Nephron (organoid): ENCODE data around the gene RSPO1.

Experiments
- H3K27ac Mint-ChIP-seq, 3 experiments: 2 replicates each; pipeline ENCODE4 v1.8.0; 2020; ENCODE audit warnings: mixed read lengths in 3 of 3, mild to moderate bottlenecking in 2 of 3, moderate library complexity in 1 of 3
- H3K27me3 Mint-ChIP-seq: 2 replicates; pipeline ENCODE4 v1.8.0; 2021; ENCODE audit warnings: low read depth, mild to moderate bottlenecking, moderate library complexity, mixed read lengths
- H3K36me3 Mint-ChIP-seq: 2 replicates; pipeline ENCODE4 v1.8.0; 2020; ENCODE audit warnings: low read depth, mixed read lengths
- H3K4me1 Mint-ChIP-seq: 2 replicates; pipeline ENCODE4 v1.8.0; 2020; ENCODE audit warnings: mixed read lengths
- H3K4me3 Mint-ChIP-seq, 3 experiments: 2 replicates each; pipeline ENCODE4 v1.8.0; 2020; ENCODE audit warnings: mild to moderate bottlenecking in 3 of 3, mixed read lengths in 3 of 3, moderate library complexity in 2 of 3
- H3K9me3 Mint-ChIP-seq: 2 replicates; pipeline ENCODE4 v1.8.0; 2020; ENCODE audit warnings: mixed read lengths
- TF ChIP-seq, protein P1 (sequence below), 3 experiments: fragments of 200-600 bp; sonication (generic); IDR thresholded peaks; one replicate each; pipeline ENCODE4 v1.5.0; 2021; ENCODE audit warnings: antibody characterized with exemption in 3 of 3; ENCODE audit not compliant: unreplicated experiment in 3 of 3

Gene RSPO1

DNA sequence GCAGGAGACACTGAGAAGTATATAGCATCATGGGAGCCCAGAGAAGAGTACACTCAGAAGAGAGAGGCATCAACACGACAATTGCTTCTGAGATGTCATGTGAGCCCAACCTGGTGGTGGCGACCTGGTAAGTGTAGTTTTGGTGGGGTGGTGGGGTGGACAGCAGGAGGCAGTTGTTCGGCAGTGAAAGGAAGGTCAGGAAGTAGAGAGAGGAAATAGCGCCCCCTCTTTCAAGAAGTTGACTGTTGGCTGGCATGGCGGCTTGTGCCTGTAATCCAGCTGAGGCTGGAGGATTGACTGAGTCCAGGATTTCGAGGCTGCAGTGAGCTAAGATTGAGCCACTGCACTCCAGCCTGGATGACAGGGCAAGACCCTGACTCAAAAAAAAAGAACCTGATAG is 12.6 kb downstream of the RSPO1 start:
- Mint-ChIP-seq H3K27ac (no peak overlapping the region), H3K9me3 (no peaks in the 10 kb centered on the region), H3K4me1 (no peaks in the 10 kb centered on the region), H3K36me3 (no peaks in the 10 kb centered on the region), H3K4me3 (no peak overlapping the region), H3K27me3 (peaks cover 61% of the 10 kb centered on the region)
- TF ChIP-seq, protein P1, sequence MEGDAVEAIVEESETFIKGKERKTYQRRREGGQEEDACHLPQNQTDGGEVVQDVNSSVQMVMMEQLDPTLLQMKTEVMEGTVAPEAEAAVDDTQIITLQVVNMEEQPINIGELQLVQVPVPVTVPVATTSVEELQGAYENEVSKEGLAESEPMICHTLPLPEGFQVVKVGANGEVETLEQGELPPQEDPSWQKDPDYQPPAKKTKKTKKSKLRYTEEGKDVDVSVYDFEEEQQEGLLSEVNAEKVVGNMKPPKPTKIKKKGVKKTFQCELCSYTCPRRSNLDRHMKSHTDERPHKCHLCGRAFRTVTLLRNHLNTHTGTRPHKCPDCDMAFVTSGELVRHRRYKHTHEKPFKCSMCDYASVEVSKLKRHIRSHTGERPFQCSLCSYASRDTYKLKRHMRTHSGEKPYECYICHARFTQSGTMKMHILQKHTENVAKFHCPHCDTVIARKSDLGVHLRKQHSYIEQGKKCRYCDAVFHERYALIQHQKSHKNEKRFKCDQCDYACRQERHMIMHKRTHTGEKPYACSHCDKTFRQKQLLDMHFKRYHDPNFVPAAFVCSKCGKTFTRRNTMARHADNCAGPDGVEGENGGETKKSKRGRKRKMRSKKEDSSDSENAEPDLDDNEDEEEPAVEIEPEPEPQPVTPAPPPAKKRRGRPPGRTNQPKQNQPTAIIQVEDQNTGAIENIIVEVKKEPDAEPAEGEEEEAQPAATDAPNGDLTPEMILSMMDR (IDR thresholded peaks at IDR 0.05; ENCODE audit: unreplicated experiment in 3 of 3) = no peak

DNA sequence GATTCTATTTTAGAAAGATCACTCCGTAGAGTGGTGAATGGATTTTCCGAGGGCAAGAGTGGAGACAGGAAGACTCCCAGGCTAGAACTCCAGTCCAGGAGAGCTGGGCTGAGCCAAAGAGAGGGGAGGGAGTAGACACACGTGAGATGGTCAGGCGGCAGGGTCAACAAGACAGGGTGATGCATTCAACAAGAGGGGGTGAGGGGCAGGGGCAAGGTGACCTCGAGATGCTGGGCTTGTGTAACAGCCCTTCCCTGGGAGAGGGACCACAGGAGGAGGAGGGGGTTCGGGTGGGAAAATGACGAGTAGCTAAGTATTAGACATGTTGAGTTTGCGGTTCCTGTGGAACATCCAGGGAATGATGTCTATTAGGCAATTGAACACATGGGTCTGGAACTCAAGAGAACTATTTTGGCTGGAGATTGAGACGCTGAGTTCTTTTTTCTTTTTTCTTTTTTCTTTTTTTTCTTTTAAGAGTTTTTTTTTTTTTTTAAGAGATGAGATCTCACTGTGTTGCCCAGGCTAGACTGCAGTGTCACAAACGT is 13.3 kb downstream of the RSPO1 start:
- Mint-ChIP-seq H3K27me3 (peaks cover 61% of the 10 kb centered on the region), H3K9me3 (no peaks in the 10 kb centered on the region), H3K4me1 (no peaks in the 10 kb centered on the region), H3K4me3 (no peak overlapping the region), H3K27ac (no peak overlapping the region), H3K36me3 (no peaks in the 10 kb centered on the region)
- TF ChIP-seq, protein P1 (IDR thresholded peaks at IDR 0.05; ENCODE audit: unreplicated experiment in 3 of 3) = no peak

DNA sequence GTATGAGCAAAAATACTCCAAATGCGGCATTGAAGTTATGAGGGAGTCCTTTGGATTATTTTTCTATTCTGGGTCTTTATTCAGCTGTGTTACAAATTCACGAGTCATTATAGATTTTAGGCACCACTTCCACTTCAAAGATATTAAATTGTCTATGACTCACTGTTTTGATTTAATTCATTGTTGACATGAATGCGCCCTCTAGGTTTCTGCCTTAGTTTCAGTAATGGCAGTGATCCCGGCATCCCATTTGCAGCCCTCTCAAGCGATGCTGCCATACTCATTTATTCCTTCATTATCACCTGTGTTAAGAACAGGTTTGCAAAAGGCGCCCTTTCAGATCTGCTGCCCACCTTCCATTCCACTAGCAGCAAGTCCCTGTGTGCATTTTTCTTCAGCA is 14.0 kb downstream of the RSPO1 start:
- Mint-ChIP-seq H3K27ac (no peak overlapping the region), H3K27me3 (peaks cover 61% of the 10 kb centered on the region), H3K4me1 (no peaks in the 10 kb centered on the region), H3K4me3 (no peak overlapping the region), H3K36me3 (no peaks in the 10 kb centered on the region), H3K9me3 (no peaks in the 10 kb centered on the region)
- TF ChIP-seq, protein P1 (IDR thresholded peaks at IDR 0.05; ENCODE audit: unreplicated experiment in 3 of 3) = no peak

DNA sequence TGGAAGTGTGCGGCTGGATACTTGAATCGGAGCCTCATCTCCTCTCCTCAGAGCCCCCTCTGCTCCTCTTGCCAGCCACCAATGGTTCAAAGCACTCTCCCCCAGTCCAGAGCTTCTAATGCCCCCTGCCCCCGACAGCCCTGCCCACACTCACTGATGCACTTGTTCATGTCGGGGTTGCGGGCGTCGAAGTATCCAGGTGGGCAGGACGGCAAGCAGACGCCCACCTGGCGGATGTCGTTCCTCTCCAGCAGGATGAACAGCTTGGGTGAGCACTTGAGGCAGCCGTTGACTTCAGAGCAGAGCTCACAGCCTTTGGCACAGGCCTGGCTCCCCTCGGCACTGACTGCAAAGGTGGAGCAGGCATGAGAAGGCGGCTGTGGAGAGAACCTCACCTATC is 18.4 kb downstream of the RSPO1 start:
- Mint-ChIP-seq H3K27me3 (peaks cover 79% of the 10 kb centered on the region), H3K4me1 (no peaks in the 10 kb centered on the region), H3K36me3 (no peaks in the 10 kb centered on the region), H3K27ac (no peak overlapping the region), H3K9me3 (no peaks in the 10 kb centered on the region), H3K4me3 (no peak overlapping the region)
- TF ChIP-seq, protein P1 (IDR thresholded peaks at IDR 0.05; ENCODE audit: unreplicated experiment in 3 of 3) = no peak

DNA sequence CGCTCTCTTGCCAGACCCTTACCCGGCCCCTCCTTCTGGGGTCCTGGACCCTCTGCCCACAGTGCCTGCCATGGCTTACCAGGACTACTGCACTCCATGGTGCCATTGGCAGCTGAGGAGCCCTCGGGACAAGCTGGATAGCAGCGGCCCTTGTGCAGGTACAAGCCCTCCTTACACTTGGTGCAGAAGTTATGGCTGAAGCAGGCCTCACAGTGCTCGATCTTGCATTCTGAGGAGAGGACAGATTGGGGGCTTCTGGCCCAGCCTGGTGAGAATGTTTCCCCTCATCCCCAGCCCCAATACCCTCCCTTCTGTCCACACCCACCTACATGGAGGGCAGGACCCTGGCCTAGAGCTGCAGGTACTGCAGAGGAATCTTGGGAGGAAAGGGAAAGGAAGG is 20.6 kb downstream of the RSPO1 start:
- Mint-ChIP-seq H3K4me3 (no peak overlapping the region), H3K27ac (no peak overlapping the region), H3K4me1 (no peaks in the 10 kb centered on the region), H3K9me3 (no peaks in the 10 kb centered on the region), H3K36me3 (no peaks in the 10 kb centered on the region), H3K27me3 (peaks cover 71% of the 10 kb centered on the region)
- TF ChIP-seq, protein P1 (IDR thresholded peaks at IDR 0.05; ENCODE audit: unreplicated experiment in 3 of 3) = no peak

DNA sequence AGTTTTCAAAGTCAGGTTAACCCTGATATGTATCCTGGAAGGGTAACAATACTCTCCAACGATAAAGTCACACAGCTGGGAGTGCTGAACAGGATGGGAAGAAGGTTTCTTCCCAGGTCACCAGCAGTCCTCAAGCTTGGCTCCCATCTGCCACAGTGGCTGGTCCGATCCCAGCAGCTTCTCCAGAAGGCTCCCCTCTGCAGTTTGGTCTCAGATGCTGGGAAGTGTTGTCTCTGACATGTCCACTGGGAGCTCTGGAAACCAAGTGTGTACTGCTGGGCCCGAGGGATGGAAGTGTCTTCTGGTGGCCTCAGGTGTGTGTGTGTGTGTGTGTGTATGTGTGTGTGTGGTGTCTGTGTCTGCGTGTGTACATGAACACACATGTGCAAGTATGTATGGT is 22.5 kb downstream of the RSPO1 start:
- Mint-ChIP-seq H3K27me3 (peaks cover 52% of the 10 kb centered on the region), H3K36me3 (no peaks in the 10 kb centered on the region), H3K9me3 (no peaks in the 10 kb centered on the region), H3K27ac (no peak overlapping the region), H3K4me1 (no peaks in the 10 kb centered on the region), H3K4me3 (no peak overlapping the region)
- TF ChIP-seq, protein P1 (IDR thresholded peaks at IDR 0.05; ENCODE audit: unreplicated experiment in 3 of 3) = no peak
